K562 (cell line): Measurements from ENCODE around the gene SLC36A1. TPM values are rescaled to one million over a fixed set of nuclear protein-coding genes. Genes with fewer than 3 reads are reported as not detected.

Experiments
- ATAC-seq: fragments of 200-7000 bp; cut with Tn5 transposase; 3 replicates; pipeline ENCODE4 v1.9.1; 2020; ENCODE audit warnings: moderate library complexity
- BruUV-seq: library from RNA; stranded (reverse); fragments of 400-500 nt; replicated peaks from 2 replicates; lab custom pipeline; 2021; lab: Mats Ljungman, UMichigan
- CTCF ChIA-PET: fragments of 300-600 bp; formaldehyde crosslinking; extraction: SDS; loops from one replicate; lab custom pipeline; 2021; ENCODE audit warnings: low intra/inter-chr PET ratio; lab: Yijun Ruan, JAX
- POLR2A ChIA-PET: fragments of 300-600, 350-650 bp; sonication (Branson Sonifier 250); formaldehyde crosslinking; extraction: SDS; loops from one replicate; lab custom pipeline; 2021; ENCODE audit warnings: antibody characterized with exemption, inconsistent platforms; lab: Yijun Ruan, JAX
- DNase-seq, 4 experiments: peaks; one replicate each; pipeline versions ENCODE4 v3.0.0 to v3.0.0-alpha.2; 2011 to 2018; ENCODE audit warnings: low spot score in 3 of 4, mixed read lengths in 3 of 4; ENCODE audit errors: extremely low read depth in 1 of 4
- FAIRE-seq: peaks from 2 replicates; lab custom pipeline; 2011; peaks lifted over from hg19 to GRCh38; lab: Jason Lieb, UNC
- H2AFZ ChIP-seq: 2 replicates; pipeline ENCODE4 v1.6.0; 2011; ENCODE audit warnings: low read depth, low read length, control low read depth, inconsistent platforms
- H3K27ac ChIP-seq: fragments of 200-600 bp; 3 replicates; pipeline ENCODE4 v1.8.0; 2011; ENCODE audit warnings: low read depth, mild to moderate bottlenecking, control low read depth, inconsistent platforms, low read length, moderate library complexity, mixed read lengths; ENCODE audit errors: extremely low read depth
- H3K27me3 ChIP-seq, 2 experiments: fragments of 300-600 bp in 1 of 2; 2 replicates in 1 of 2; 3 replicates in 1 of 2; pipeline versions ENCODE4 v1.6.0 to v1.8.0; 2011; ENCODE audit warnings: inconsistent platforms in 2 of 2, low read length in 2 of 2, mild to moderate bottlenecking in 1 of 2, mixed read lengths in 1 of 2, moderate library complexity in 1 of 2; ENCODE audit not compliant: control insufficient read depth in 2 of 2, insufficient read depth in 2 of 2
- H3K36me3 ChIP-seq: fragments of 300-600 bp; 3 replicates; pipeline ENCODE4 v1.8.0; 2011; ENCODE audit warnings: mild to moderate bottlenecking, low read length, inconsistent platforms; ENCODE audit not compliant: control insufficient read depth, insufficient read depth
- H3K4me1 ChIP-seq, 2 experiments: fragments of 200-600 bp in 1 of 2; replicated peaks in 1 of 2; 2 replicates in 1 of 2; 3 replicates in 1 of 2; pipeline versions ENCODE4 v1.5.1 to v1.8.0; 2011; ENCODE audit warnings: inconsistent platforms in 2 of 2, low read length in 2 of 2, mild to moderate bottlenecking in 1 of 2, mixed read lengths in 1 of 2, moderate library complexity in 1 of 2; ENCODE audit not compliant: control insufficient read depth in 2 of 2, insufficient read depth in 2 of 2
- H3K4me2 ChIP-seq: 2 replicates; pipeline ENCODE4 v1.6.1; 2011; ENCODE audit warnings: low read length, control low read depth, inconsistent platforms, mixed read lengths; ENCODE audit not compliant: insufficient read depth
- H3K4me3 ChIP-seq: fragments of 200-600 bp; sonication (generic), shearing (Covaris generic); 2 replicates; pipeline ENCODE4 v1.5.1; 2016; ENCODE audit warnings: control low read depth, inconsistent platforms
- H3K79me2 ChIP-seq: fragments of 200-600 bp; 3 replicates; pipeline ENCODE4 v1.8.0; 2011; ENCODE audit warnings: low read length, inconsistent platforms; ENCODE audit not compliant: control insufficient read depth, insufficient read depth
- H3K9ac ChIP-seq, 2 experiments: 2 replicates each; pipeline versions ENCODE4 v1.6.0 to v1.6.1; 2011; ENCODE audit warnings: low read depth in 2 of 2, low read length in 2 of 2, control low read depth in 1 of 2, inconsistent platforms in 1 of 2, mild to moderate bottlenecking in 1 of 2, mixed read lengths in 1 of 2; ENCODE audit not compliant: insufficient read depth in 1 of 2
- H3K9me1 ChIP-seq: one replicate; pipeline ENCODE4 v1.6.0; 2011; ENCODE audit warnings: inconsistent platforms, mild to moderate bottlenecking, low read length, moderate library complexity; ENCODE audit not compliant: control insufficient read depth, insufficient read depth
- H3K9me3 ChIP-seq: replicated peaks from 2 replicates; pipeline ENCODE4 v1.5.1; 2011; ENCODE audit warnings: low read depth, low read length, inconsistent platforms; ENCODE audit not compliant: control insufficient read depth, insufficient read depth
- H4K20me1 ChIP-seq: replicated peaks from 2 replicates; pipeline ENCODE4 v1.6.1; 2011; ENCODE audit warnings: low read length, inconsistent platforms, mixed read lengths; ENCODE audit not compliant: control insufficient read depth, insufficient read depth
- JUNB ChIP-seq: fragments of 450-650 bp; formaldehyde crosslinking; conservative IDR thresholded peaks from 2 replicates; pipeline ENCODE4 v1.4.0; 2020; ENCODE audit warnings: mild to moderate bottlenecking
- KLF16 ChIP-seq: IDR thresholded peaks from 2 replicates; pipeline ENCODE4 v1.6.1; 2016; ENCODE audit warnings: antibody characterized with exemption
- MECOM ChIP-seq: fragments of 250-450 bp; sonication (Bioruptor Pico); IDR thresholded peaks from 2 replicates; pipeline ENCODE4 v1.8.0; 2022; ENCODE audit warnings: inconsistent platforms
- MTA3 ChIP-seq: fragments of 450-650 bp; formaldehyde crosslinking; IDR thresholded peaks from 2 replicates; pipeline ENCODE4 v1.6.1; 2017; ENCODE audit warnings: mild to moderate bottlenecking, borderline replicate concordance
- TBP ChIP-seq: optimal IDR thresholded peaks from 2 replicates; pipeline ENCODE3; 2011; ENCODE audit warnings: low read depth, low read length, improper control_type of control experiment
- TRIM25 ChIP-seq: fragments of 450-650 bp; IDR thresholded peaks from 2 replicates; pipeline ENCODE4 v1.7.0; 2016; ENCODE audit warnings: borderline replicate concordance
- XRCC5 ChIP-seq: fragments of 200-400 bp; formaldehyde crosslinking; IDR thresholded peaks from 2 replicates; pipeline ENCODE4 v1.6.1; 2017; ENCODE audit warnings: low read depth, mild to moderate bottlenecking, low read length
- ZBTB33 ChIP-seq: sonication (generic); formaldehyde crosslinking; IDR thresholded peaks from 2 replicates; pipeline ENCODE4 v1.8.1; 2023; ENCODE audit warnings: mild to moderate bottlenecking, missing genetic modification reagents
- ZNF133 ChIP-seq: fragments of 250-450 bp; sonication (Bioruptor Pico); IDR thresholded peaks from 2 replicates; pipeline ENCODE4 v1.4.0; 2020; ENCODE audit warnings: mild to moderate bottlenecking
- in situ Hi-C: fragments of 300-500 bp; cut with MboI; formaldehyde crosslinking; loops from 4 replicates; pipeline ENCODE4 v1.15.0; 2018; ENCODE audit warnings: inconsistent platforms, mixed read lengths
- intact Hi-C: fragments of 100-400 bp; cut with micrococcal nuclease; formaldehyde crosslinking; loops from 2 replicates; pipeline ENCODE4 v1.14.2; 2022
- polyA plus RNA-seq, 8 experiments: library from polyadenylated mRNA; depleted of rRNA in 4 of 8; stranded (reverse) in 5 of 8; unstranded in 3 of 8; fragments of >200 nt; fragmentation: Nextera tagmentation in 2 of 8; fragmentation: Illumina TruSeq in 1 of 8; extraction: Ambion mirVana in 2 of 8; extraction: Trizol in 1 of 8; gene quantifications; 2 replicates each; pipeline versions ENCODE4 v1.2.1 to v1.2.3, GENCODE V29; 2011 to 2014; ENCODE audit warnings: inconsistent platforms in 1 of 8, missing spikeins in 1 of 8
- total RNA-seq, 7 experiments: library from RNA; depleted of rRNA in 6 of 7; stranded (reverse); fragments of >200 nt in 6 of 7; fragmentation: Illumina TruSeq in 2 of 7; extraction: Trizol in 2 of 7; gene quantifications; 2 replicates each; pipeline versions ENCODE4 v1.2.1 to v1.2.3, GENCODE V29; 2011 to 2021; ENCODE audit warnings: low replicate concordance in 1 of 7

SLC36A1 gene
- total and polyA plus RNA-seq, 9 of the 15 experiments (the other 6 are each of a cell fraction or from before 2014, with no cell fraction given): 1.6 to 8.4 (median 4.6) TPM

- Histone ChIP-seq H3K79me2 (no peaks in the 10 kb centered on the region), H3K4me3 (no peak overlapping the region), H3K27me3 (no peaks in the 10 kb centered on the region), H3K36me3 (peaks cover 25% of the 10 kb centered on the region), H3K4me1 (peaks cover 3 to 7% of the 10 kb centered on the region in 2 experiments; a peak in 3 of 5 replicates), H3K9me1 (no peaks in the 10 kb centered on the region), H4K20me1 (no peaks in the 10 kb centered on the region), H2AFZ (no peak overlapping the region), H3K9me3 (peaks cover 8% of the 10 kb centered on the region), H3K27ac (no peak overlapping the region), H3K9ac (no peak overlapping the region), H3K4me2 (no peak overlapping the region)
- intact Hi-C loops (no loop called here), in situ Hi-C loops (no loop called here)
- FAIRE-seq: no peak
- ATAC-seq: no peak
- no TSS peak for BruUV-seq
- CTCF ChIA-PET: no interaction called here
- no peak for TF ChIP-seq ZNF133 (CRISPR knock-in tag)
- no peak for TF ChIP-seq MECOM
- no peak for TF ChIP-seq KLF16
- TF ChIP-seq TBP: no peak
- TF ChIP-seq JUNB (CRISPR knock-in tag): no peak
- TF ChIP-seq ZBTB33 (CRISPR knock-in tag): no peak
- TF ChIP-seq TRIM25: no peak
- no peak for TF ChIP-seq MTA3
- TF ChIP-seq XRCC5: no peak
- POLR2A ChIA-PET: no interaction called here
- DNase-seq: no peak
These were observed 22.0 kb downstream of the SLC36A1 start for GRCh38 chr5:151469386-151469785.
